T-helper 2 cell (primary cell): Measurements from ENCODE around the gene ACCSL.

ENCODE experiments used
- DNase-seq, 5 experiments: peaks; one replicate each; pipeline versions ENCODE4 v3.0.0 to v3.0.0-alpha.2; 2012 to 2022

Gene ACCSL

DNA sequence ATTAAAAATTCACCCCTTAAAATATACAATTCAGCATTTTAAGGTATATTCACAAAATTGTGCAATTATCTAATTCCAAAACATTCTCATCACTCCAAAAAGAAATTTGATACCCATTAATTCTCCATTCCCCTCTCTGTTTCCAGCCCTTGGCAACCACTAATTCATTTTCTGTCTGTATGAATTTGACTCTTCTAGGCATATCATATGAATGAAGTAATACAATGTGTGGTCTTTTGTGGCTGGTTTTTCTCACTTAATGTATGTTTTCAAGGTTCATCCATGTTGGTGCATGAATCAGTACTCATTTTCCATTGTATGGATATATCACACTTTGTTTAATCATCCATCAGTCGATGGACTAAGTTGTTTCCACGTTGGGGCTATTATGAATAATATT lies 29.0 kb upstream of the ACCSL start:
- DNase-seq, result no peak

DNA sequence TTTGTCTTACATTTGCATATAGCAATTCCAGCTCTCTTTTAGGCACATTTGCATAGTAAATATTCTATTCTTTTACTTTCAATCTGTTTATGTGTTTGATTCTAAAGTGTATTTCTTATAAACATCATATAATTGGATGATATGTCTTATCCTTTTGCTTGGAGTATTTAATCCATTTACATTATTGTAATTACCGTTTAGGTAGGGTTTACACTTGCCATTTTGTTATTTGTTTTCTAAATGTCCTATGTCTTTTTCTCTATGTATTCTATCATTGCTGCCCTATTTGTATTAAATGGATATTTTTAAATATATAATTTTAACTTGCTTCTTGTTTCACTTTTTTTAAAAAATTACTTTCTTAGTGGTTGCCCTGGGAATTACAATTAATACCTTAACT lies 22.8 kb upstream of the ACCSL start:
- DNase-seq, result no peak

DNA sequence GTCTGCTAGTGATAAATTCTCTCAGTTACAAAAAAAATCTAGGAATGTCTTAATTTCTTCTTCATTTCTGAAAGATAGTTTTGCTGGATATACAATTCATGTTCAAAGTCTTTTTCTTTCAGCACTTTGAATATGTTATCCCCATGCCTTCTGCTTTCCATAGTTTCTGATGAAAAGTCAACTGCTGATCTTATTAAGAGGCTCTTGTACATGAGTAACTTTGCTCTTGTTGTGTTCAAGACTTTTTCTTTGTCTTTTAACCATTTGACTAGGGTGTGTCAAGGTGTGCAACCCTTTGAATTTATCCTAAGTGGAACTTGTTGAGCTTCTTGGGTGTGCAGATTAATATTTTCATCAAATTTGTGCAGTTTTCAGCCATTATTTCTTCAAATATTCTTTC lies 22.1 kb upstream of the ACCSL start:
- no peak for DNase-seq

DNA sequence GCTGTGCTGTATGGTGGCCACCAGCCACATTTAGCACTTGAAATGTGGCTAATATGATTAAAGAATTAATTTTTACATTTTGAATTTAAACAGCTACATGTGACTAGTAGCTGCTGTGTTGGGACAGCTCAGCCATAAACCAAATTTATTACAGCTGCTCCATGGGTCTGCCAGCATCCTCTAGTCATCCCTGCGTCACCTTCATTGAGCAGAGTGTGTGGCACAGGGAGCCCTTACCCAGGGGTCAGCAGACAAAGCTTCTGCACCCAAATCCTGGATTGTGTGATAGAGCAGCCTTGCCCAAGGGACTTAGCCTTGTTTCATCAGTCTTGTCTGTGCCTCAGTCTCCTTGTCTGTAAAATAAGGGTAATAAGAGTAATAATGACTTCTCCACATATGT lies 19.4 kb upstream of the ACCSL start:
- no peak for DNase-seq

DNA sequence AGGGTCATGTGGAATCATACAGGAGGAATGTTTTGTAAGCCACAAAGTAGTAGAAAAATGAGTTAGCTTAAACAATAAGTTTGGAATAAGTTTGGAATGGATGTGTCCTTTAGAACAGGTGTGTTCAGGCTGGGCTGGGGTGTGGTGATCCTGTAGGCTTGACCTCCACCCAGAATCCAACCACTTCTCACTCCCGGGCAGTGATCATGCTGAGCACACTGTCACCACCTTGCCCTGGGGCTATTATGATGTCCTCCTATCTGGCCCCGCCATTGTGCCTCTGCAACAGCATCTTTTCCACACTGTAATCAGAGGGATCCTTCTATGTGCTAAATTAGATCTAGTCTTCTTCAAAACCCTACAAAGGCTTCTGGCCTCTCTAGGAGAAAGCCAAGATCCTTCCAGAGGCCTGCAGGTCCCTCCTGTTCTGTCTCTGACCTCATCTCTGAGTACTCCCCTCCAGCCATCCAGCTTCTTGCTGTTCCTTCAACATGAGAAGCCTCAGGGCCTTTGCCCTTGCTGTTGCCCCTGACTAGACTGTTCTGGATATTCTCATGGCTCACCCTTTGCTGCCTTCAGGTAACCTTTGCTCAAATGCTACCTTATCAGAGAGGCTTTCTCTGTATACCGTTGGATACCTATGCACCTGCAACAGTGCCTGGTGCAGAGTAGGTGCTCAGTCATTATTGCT lies 18.8 kb upstream of the ACCSL start:
- DNase-seq, result no peak

DNA sequence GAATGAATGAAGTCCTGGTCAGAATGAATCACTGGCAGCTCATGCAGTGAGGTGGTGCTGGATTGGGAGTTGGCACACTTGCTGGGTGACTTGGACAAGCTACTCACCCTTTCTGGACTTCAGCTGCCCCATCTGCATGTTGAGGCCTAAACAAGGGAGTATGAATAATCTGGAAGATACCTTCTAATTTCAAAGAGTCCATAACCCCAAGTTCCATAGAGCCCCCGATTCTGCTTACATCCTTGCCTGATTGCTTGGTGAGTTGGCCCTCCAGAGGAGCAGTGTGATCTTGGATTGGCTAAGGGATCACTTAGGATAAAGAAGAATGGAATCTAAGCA lies 18.3 kb upstream of the ACCSL start:
- DNase-seq, result no peak

DNA sequence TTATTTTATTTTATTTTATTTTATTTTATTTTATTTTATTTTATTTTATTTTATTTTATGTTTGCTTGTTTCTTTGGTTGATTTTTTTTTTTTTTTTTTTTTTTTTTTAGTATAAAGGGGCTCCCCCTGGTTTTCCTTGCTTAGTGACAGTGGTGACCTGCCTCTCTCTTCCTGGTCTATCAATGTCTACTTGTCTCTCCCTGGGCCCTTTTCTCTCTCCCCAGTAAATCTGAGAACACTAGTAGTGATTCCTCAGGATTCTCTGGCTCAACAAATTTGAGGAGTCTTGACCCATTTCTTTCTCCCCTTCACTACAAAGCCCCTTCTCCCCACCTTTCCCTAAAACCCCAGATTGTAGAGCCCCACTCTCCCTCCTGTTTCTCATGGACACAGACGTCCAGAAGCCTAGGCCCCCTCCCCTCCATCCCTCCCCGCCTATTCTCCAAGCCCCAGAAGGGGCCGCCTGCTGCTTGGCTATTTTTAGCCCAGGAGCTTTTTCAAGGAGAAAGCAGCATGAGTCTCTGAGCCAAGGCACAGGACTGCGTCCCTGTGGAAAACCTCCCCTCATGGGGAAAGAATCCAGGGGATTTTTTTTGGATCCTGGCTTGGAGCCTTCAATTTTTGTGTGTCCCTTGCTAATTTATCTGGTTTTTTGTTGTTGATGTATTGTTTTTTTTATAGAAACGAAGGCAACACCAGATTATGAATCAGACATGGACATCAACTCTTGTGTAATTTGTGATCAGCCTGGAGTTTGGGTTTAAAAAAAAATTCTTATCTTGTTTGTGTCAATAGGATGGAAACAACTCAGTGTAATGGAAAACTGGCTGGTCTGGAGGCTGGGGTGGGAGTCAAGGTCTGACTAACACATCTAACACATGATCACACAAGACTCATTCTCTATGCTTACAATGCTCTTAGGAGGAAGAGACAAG lies 17.5 kb upstream of the ACCSL start:
- DNase-seq, result no peak

DNA sequence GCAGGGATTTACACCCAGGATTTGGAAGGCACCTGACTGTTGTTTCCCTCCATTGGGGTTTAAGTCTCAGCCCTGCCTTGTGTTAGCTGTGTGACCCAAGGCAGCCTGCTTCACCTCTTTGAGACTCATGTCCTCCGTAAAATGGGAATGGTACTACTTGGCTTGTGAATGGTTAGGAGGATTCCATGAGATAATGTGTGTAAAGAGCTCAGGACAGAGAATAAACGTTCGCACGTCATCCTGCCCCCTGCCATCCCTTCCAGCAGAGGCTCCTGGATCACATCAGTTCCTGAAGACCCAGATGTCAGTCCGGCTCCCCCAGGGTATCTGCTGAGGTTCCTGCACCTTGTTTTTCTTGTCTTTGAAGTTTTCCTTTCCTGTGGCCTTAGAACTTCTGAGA lies 16.8 kb upstream of the ACCSL start:
- DNase-seq, result no peak

DNA sequence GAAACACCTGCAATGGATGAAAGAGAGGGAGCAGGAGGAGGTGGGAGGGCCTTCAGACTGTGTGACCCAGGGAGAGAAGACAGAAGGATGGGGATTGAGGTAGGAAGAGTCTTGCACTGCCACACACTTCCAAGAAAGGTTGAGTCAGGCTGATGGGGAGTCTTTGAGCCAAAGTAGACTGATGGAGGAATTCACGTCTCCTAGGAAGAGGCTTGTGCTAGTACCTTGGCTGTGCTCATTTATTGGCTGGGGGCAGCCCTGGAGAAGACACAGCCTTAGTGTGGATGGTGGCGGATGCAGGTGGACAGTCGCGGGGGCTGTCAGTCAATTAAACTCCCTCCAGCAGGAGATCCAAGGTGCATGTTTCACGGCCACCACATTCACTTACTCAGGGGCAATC lies 16.2 kb upstream of the ACCSL start:
- no peak for DNase-seq

DNA sequence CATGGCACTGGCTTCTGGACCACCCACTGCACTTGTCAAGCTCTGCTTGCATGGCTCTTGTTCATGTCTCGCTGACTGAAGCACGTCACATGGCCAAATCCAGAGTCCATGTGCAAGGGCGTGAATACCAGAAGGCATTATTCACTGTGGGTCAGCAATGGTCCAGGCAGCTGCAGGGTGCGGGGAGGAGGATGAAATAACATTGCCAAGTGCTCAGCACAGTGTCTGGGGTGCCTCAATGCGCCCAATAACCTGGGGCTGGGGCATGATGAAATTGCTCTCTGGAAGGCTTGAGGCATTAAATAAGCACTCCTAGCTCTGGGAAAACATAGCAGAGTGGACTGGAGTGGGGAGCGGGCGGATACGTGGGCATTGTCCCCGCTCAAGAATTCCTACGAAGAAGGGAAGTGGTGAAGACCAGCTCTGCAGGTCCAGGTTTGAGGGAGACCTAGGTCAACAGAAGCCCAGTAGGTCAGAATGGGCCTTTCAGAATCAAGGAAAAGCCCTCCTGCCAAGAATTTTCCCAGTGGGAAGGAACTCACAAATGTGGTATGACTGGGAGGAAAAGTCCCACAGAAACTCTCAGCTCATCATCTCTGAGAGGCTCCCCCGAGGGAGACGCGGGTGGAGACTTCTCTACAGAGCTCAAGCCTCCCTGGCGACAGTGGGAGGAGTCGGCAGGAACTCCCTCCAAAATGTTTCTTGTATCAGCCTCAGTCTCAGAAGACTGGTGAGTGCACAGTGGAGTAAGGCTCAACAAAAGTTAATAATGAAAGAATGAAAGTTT lies 15.3 kb upstream of the ACCSL start:
- DNase-seq, result no peak

DNA sequence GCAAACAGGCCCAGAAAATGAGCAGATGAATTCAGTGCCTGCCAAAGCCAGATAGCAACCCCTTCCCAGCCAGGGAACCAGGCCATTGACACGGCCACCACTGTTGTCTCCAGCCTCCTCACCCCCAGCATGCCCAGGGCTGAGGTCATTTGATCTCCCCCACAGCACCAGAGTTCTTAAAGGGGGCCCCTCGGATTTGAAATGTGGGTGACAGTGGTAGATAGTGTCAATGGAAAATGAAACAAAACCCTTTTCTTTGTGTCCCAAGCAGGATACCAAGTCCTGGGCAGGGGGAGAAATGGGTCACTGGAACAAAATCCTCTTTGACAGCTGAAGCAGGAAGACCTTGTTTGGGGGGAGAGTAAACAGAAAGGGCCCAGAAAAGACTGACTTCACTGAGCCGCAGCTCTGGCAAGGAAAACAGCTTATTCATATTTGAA lies 14.3 kb upstream of the ACCSL start:
- no peak for DNase-seq

DNA sequence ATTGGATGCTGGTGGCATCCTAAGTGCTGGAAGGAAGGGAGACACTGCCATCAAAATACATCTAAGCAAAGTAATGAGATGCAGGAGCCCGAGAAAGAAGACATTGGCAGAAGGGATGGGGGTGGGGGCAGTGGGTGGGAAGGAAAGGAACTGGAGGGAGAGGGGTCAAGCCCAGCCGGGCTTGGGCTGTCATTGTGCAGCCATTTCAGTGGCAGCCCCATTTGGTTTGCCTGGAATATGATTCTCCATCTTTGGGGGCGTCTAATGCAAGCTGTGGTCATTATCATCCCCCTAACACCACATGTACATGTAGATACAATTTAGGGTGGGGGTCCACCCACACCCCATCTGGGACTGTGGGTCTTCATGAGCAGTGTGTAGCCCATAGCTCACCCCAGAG lies 13.9 kb upstream of the ACCSL start:
- DNase-seq, result no peak

DNA sequence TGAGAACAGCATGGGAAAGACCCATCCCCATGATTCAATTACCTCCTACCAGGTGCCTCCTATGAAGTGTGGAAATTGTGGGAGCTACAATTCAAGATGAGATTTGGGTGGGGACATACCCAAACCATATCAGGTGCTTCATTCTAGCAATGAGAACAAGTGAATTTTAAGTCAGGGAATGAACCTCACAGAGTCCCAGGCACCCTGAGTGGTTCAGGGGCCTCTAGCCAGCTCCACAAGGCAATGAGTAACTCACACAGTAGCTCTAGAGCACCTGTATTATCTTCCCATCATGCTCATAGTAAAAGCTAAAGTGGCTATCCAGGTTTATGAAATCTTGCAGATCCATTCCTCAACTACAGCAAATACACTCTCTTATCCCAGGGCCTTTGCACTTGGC lies 13.1 kb upstream of the ACCSL start:
- DNase-seq, result no peak

DNA sequence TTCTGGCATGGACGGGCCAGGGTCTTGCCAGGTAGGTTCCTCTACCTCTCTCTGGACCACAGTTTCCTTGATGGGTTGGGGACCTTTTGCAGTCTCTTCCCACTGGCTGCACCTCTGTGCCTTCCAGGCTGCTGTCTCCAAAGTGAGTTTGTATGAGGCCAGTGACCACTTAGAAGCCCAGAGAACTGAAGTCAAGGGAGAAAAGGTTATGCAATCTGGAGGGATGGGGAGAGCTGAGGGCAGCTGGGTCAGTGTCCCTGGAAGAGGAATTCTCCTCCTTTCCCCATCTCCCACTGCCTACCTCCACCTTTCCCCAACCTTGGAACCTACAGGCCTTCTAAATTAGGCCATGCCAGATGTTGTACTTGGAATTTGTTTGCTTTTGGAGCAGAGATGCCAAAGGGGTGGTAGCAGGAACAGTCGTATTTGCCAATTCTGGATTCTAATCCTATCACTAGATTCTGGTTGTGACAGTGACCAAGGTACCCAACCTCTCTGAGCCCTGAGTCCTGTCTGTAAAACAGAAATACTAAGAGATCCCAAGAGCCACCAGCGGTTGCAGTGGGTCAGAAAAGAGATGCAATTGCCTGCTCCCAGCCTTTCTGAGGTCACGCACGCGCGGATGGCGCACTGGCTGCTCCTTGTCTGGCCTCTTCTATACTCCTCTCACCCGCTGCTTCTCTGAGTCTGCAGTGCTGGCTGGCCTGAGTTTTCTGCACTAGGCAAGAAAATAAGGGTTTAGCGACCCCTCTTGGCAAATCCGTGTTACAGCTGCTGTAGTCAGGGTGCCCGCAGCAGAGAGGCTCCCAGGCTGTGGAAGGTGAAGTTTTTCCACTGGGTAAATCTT lies 10.7 kb upstream of the ACCSL start:
- DNase-seq, result peak in 2 of 5 experiments; percentile 0 to 47

DNA sequence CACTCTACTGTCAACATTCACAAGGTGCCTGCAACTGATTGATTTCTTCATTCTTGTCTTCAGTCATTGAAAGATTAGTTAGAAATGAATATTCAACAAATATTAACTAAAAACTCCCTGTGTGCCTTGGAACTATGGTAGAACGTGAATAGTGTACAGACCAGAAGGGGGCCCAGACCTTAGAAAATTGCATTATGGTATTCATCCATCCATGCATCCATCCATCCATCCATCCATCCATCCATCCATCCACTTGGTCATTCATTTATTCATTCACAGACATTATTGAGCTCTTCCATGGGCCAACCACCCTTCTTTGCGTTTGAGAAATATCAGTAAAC lies 10.2 kb upstream of the ACCSL start:
- no peak for DNase-seq

DNA sequence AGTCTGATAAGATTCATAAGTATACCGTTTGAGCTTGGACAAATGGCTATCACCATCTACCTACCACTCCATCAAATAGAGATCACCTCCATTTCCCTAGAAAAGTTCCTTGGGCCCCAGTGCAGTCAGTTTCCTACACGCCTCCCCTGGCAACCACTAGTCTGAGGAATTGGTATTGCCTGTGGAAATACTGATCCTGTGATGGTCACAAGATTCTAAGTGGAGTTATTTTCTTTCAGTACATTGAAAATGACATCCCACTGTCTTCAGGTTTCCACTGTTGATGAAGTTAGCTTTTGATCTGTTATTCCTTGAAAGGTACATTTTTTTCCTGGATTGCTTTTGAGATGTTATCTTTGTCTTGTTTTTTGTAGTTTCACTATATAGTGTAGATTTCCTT lies 4.6 kb upstream of the ACCSL start:
- DNase-seq, result no peak

DNA sequence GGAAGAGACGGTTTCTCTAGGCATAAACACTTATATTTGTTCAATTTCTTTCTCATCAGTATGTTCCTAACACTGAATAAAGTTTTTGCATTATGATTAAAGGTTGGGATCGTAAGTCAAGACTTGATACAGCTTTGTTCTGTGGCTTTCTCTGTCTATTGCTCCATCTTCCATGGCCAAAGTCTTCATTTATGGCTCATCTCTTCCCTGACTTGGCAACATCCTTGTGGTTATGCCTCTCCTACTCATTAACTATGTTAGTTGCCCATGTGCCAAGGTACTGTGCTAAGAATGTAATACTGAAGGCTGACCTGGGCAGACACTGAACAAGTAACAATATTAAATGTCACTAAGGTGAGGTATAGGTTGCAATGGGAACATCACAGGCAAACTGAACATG lies 1.6 kb upstream of the ACCSL start:
- DNase-seq, result no peak

DNA sequence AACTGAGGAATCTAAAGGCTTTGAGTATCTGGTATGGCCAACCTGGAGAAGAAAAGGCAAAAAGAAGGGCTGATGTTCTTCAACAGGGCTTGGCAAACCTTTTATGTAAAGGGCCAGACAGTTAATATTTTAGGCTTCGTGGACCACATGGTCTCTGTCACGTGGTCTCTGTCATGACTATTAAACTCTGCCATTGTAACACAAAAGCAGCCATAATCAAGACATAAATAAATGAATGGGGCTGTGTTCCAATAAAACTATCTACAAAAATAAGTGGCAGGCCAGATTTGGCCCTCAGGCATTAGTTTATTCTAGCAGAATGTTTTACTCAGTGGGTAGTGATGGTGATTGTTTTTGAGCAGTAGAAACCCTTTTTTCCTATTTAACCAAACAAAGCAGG lies 483 bp upstream of the ACCSL start:
- no peak for DNase-seq

DNA sequence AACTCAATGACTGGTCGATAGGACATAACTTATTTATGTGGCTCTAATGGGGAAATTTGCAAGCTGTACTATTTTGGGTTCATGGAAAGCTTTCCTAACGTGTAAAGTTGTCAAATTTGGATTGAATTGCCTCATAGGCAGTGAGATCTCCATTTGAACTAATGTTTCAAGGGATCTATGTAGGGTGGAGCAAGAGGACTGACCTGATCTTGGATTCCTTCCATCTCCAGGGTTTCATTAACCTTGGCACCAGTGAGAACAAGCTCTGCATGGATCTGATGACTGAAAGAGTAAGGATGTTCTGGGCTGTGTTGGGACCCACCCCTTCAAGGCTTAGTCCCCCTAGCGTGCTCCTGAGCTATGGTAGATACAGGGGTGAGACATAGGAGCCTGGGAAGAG lies 2.1 kb downstream of the ACCSL start:
- DNase-seq, result no peak

DNA sequence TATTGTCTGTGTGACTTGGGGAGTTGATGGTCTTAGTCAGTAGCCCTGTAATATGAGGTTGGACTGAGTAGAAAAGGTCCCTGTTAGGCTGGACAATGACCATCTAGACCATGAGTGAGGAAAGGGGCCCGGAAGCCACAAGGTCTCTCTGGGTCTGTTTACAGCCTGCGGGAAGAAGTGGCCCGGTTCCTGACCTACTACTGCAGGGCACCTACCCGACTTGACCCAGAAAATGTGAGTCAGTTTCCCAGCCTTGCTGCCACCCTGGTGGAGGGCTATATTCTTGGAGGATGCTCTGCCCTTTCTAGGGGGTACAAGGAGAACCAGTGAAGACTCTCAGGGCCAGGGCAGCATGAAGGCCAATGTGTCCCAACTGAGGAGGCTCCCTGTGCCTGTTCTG lies 3.4 kb downstream of the ACCSL start:
- no peak for DNase-seq

DNA sequence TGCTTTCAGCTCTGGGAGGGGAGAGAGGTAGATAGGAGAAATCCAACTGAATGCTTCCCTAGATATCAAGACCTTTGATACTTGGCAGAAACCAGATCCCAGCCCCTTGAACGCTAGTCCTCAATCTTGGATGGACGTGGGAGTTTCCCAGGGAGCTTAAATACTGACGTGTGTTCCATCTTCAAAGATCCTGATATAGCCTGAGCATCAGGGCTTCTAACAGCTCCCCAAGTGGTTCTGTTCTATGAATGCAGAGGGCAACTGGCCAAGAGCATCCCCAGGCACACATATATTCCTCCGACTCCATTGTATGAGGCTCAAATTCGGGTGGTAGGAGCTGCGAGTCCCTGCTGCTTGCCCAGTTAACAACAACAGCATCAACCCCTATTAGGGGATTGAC lies 9.6 kb downstream of the ACCSL start:
- DNase-seq, result no peak

DNA sequence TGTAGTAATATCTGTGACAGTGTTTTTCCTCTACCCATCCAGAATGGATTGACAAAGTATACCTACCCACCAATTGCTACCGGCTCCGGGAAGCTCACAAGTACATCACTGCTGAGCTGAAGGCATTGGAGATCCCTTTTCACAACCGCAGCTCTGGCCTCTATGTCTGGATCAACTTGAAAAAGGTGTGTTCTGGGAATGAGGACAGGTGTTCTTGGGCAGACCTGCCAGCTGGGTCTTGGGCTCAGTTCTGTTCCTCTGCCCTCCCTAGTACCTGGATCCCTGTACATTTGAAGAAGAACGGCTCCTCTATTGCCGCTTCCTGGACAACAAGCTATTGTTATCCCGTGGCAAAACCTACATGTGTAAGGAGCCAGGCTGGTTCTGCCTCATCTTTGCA lies 10.5 kb downstream of the ACCSL start:
- DNase-seq, result no peak

DNA sequence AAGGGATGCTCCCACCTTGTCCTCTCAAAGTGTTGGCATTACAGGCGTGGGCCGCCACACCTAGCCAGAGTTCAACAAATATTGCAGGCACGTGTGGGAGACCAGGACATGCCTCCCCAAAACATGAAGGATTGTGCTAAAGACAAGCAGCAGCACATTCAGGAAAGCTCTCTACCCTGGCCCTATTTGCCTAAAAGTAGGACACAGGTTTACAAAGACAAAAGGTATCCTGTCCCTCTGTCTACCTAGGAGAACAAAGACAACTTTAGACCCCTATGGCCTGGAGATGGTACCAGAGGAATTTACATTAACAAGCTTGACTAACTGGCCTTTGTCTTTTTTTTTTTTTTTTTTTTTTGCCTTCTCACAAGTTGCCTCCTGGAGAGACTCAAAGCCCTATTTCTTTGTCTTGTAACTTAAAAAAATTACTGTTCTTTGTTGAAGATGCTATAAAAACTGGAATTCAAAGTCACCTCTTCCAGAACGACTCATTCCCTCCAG lies 17.4 kb downstream of the ACCSL start:
- no peak for DNase-seq
